Stromal cell of bone marrow (primary cell): ENCODE measurements around the gene TAOK1.

ENCODE experiments used
- DNase-seq: peaks from one replicate; pipeline ENCODE4 v3.0.0-alpha.2; 2012; ENCODE audit warnings: low read depth

TAOK1 gene

GRCh38 chr17:29571883-29572681, 181.9 kb downstream of the TAOK1 start:
- DNase-seq: no peak

- DNase-seq: no peak
Observed at GRCh38 chr17:29572691-29573557, 182.8 kb downstream of the TAOK1 start.

GRCh38 chr17:29573558-29573869, 183.4 kb downstream of the TAOK1 start:
- DNase-seq: no peak

- DNase-seq: no peak
Observed at GRCh38 chr17:29573871-29574731, 183.9 kb downstream of the TAOK1 start.

- DNase-seq: no peak
Observed at GRCh38 chr17:29574732-29575510, 184.8 kb downstream of the TAOK1 start.

GRCh38 chr17:29575511-29576213, 185.5 kb downstream of the TAOK1 start:
- DNase-seq: no peak

- DNase-seq: no peak
Observed at GRCh38 chr17:29576214-29577000, 186.2 kb downstream of the TAOK1 start.

GRCh38 chr17:29577001-29577370, 186.8 kb downstream of the TAOK1 start:
- no peak for DNase-seq

- DNase-seq: no peak
Observed at GRCh38 chr17:29577385-29578211, 187.4 kb downstream of the TAOK1 start.

GRCh38 chr17:29578626-29579485, 188.7 kb downstream of the TAOK1 start:
- DNase-seq: no peak

GRCh38 chr17:29579866-29580771, 190.0 kb downstream of the TAOK1 start:
- DNase-seq: peak; percentile 55

GRCh38 chr17:29581583-29582253, 191.6 kb downstream of the TAOK1 start:
- no peak for DNase-seq

- DNase-seq: no peak
Observed at GRCh38 chr17:29582254-29582765, 192.1 kb downstream of the TAOK1 start.

- DNase-seq: no peak
Observed at GRCh38 chr17:29582772-29583171, 192.6 kb downstream of the TAOK1 start.

- DNase-seq: no peak
Observed at GRCh38 chr17:29583324-29584248, 193.4 kb downstream of the TAOK1 start.
